Measurements from ENCODE around the gene IRX5.

IRX5 gene

GRCh38 chr16:54921206-54921824 is 9.3 kb upstream of the IRX5 start:
- H3K4me3 ChIP-seq (ENCODE audit: low read depth, low read length) = no peak overlapping the region
- DNase-seq (ENCODE audit: low read depth, low spot score) = no peak
- ChIA-PET POLR2A (no interaction called here), CTCF (interaction anchor here (2.5 kb wide), 1 partner anchor 17 kb away, joined by 8 read pairs; no protein-coding TSS in a partner anchor)
- TF ChIP-seq, protein P1, sequence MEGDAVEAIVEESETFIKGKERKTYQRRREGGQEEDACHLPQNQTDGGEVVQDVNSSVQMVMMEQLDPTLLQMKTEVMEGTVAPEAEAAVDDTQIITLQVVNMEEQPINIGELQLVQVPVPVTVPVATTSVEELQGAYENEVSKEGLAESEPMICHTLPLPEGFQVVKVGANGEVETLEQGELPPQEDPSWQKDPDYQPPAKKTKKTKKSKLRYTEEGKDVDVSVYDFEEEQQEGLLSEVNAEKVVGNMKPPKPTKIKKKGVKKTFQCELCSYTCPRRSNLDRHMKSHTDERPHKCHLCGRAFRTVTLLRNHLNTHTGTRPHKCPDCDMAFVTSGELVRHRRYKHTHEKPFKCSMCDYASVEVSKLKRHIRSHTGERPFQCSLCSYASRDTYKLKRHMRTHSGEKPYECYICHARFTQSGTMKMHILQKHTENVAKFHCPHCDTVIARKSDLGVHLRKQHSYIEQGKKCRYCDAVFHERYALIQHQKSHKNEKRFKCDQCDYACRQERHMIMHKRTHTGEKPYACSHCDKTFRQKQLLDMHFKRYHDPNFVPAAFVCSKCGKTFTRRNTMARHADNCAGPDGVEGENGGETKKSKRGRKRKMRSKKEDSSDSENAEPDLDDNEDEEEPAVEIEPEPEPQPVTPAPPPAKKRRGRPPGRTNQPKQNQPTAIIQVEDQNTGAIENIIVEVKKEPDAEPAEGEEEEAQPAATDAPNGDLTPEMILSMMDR (IDR thresholded peaks at IDR 0.05; ENCODE audit: insufficient read depth, low read length, missing control alignments) = no peak

GRCh38 chr16:54923055-54923473 is 7.6 kb upstream of the IRX5 start:
- POLR2A ChIA-PET = no interaction called here
- CTCF ChIA-PET = interaction anchor here (0.9 to 2.5 kb wide), 3 partner anchors 14 to 1149 kb away, joined by 3 to 8 read pairs (median 5); no protein-coding TSS in a partner anchor
- no peak for DNase-seq (ENCODE audit: low read depth, low spot score)
- no peak overlapping the region for H3K4me3 ChIP-seq (ENCODE audit: low read depth, low read length)
- TF ChIP-seq, protein P1 (IDR thresholded peaks at IDR 0.05; ENCODE audit: insufficient read depth, low read length, missing control alignments) = no peak

DNA sequence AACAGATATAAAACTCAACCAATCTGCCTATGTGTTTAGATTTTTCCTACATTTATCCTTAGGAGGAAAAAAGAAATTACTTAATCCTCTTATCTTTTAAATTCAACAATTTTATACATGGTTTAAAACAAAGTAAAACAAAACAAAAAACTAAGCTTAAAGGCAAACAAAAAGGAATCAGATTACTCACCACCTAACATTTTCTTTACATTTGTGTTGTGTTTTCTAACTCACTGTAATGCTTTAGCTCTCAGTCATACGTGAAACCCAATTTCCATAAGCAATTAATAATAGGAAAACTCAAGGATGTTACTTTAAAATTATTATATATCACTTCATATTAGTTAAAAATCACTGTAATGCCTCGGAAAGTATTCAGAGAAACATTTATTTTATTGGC is 6.7 kb upstream of the IRX5 start:
- TF ChIP-seq, protein P1 (IDR thresholded peaks at IDR 0.05; ENCODE audit: insufficient read depth, low read length, missing control alignments) = no peak
- ChIA-PET POLR2A (no interaction called here), CTCF (interaction anchor here (1.8 to 2.5 kb wide), 2 partner anchors 15 to 1150 kb away, joined by 5 to 8 read pairs; no protein-coding TSS in a partner anchor)
- no peak overlapping the region for H3K4me3 ChIP-seq (ENCODE audit: low read depth, low read length)
- DNase-seq (ENCODE audit: low read depth, low spot score) = no peak

DNA sequence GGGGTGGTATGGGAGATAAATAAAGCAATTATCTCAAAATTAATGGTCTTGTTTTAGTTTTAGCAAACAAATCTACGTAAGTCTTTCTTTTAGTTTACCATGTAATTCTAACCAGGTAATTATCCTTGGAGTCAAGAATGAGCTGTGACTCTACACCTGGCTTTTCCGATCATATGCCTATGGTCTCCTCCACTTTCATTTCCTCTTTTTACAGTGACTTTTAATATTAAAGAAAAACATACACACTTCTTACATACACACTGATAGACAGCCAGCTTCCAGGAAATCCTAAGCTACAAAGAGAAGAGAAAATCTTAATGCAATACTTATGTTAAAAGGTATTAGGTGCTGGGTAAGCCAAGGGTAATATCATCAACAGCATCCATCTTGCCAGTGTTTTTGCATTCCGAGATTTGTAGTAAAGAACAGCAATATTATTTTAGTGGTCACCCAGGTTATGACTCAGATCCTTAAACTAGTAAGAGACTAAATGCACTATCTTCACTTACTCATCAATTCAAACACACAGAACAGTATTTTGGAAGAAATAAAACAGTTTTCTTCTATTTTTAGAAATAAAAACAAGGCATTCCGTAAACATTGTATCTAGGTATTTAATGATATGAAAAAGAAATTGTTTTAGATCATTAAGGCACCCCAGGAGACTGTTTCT is 4.4 kb upstream of the IRX5 start:
- no peak overlapping the region; the same call in 1 of the 2 replicates for H3K4me3 ChIP-seq (ENCODE audit: low read depth, low read length)
- ChIA-PET POLR2A (no interaction called here), CTCF (interaction anchor here (1.1 to 3.4 kb wide), 2 partner anchors 644 to 1377 kb away, joined by 3 to 13 read pairs; no protein-coding TSS in a partner anchor)
- TF ChIP-seq, protein P1 (IDR thresholded peaks at IDR 0.05; ENCODE audit: insufficient read depth, low read length, missing control alignments) = no peak
- DNase-seq (ENCODE audit: low read depth, low spot score) = no peak

GRCh38 chr16:54927125-54928015 is 3.3 kb upstream of the IRX5 start:
- no peak for DNase-seq (ENCODE audit: low read depth, low spot score)
- POLR2A ChIA-PET = interaction anchor here (0.6 kb wide), 1 partner anchor 354 kb away, joined by 4 read pairs; no protein-coding TSS in a partner anchor
- CTCF ChIA-PET = interaction anchor here (0.8 to 3.4 kb wide), 5 partner anchors 10 to 645 kb away, joined by 3 to 13 read pairs (median 5); no protein-coding TSS in a partner anchor
- peak overlapping the region; percentile 69 for H3K4me3 ChIP-seq (ENCODE audit: low read depth, low read length)
- TF ChIP-seq, protein P1 (IDR thresholded peaks at IDR 0.05; ENCODE audit: insufficient read depth, low read length, missing control alignments) = no peak
